KMS-11 (cell line): ENCODE results near the gene TMEM131L.

ENCODE experiments used
- H2AFZ ChIP-seq: fragments of 200-600 bp; sonication (generic); 2 replicates; pipeline ENCODE4 v1.6.1; 2016; ENCODE audit warnings: antibody characterized with exemption, mixed run types, low read depth
- H3K27ac ChIP-seq: fragments of 200-600 bp; sonication (generic); 2 replicates; pipeline ENCODE4 v1.6.1; 2016; ENCODE audit warnings: mild to moderate bottlenecking, mixed run types
- H3K27me3 ChIP-seq: fragments of 200-600 bp; sonication (generic); 2 replicates; pipeline ENCODE4 v1.6.1; 2017; ENCODE audit warnings: mild to moderate bottlenecking, low read depth, mixed run types, moderate library complexity; ENCODE audit not compliant: insufficient read depth
- H3K36me3 ChIP-seq: fragments of 200-600 bp; sonication (generic); 2 replicates; pipeline ENCODE4 v1.6.1; 2017; ENCODE audit warnings: mild to moderate bottlenecking, mixed run types; ENCODE audit not compliant: insufficient read depth
- H3K4me1 ChIP-seq: fragments of 200-600 bp; sonication (generic); 2 replicates; pipeline ENCODE4 v1.6.1; 2016; ENCODE audit warnings: mild to moderate bottlenecking, low read depth, mixed run types; ENCODE audit not compliant: poor library complexity, severe bottlenecking
- H3K4me2 ChIP-seq: fragments of 200-600 bp; sonication (generic); 2 replicates; pipeline ENCODE4 v1.7.0; 2016; ENCODE audit warnings: mild to moderate bottlenecking, mixed run types
- H3K4me3 ChIP-seq: fragments of 200-600 bp; sonication (generic); IDR thresholded peaks from 2 replicates; pipeline ENCODE4 v1.6.1; 2017; ENCODE audit warnings: low read depth, low read length, mixed read lengths; ENCODE audit not compliant: insufficient read depth
- H3K79me2 ChIP-seq: fragments of 200-600 bp; sonication (generic); 2 replicates; pipeline ENCODE4 v1.6.1; 2016; ENCODE audit warnings: low read depth, mixed run types; ENCODE audit not compliant: insufficient read depth
- H3K9ac ChIP-seq: fragments of 200-600 bp; sonication (generic); 2 replicates; pipeline ENCODE4 v1.6.1; 2016; ENCODE audit warnings: mild to moderate bottlenecking, mixed run types
- H4K20me1 ChIP-seq: fragments of 200-600 bp; sonication (generic); 2 replicates; pipeline ENCODE4 v1.6.1; 2016; ENCODE audit warnings: mild to moderate bottlenecking, mixed run types; ENCODE audit not compliant: insufficient read depth
- TF ChIP-seq, protein P1 (sequence below): fragments of 200-600 bp; sonication (generic); conservative IDR thresholded peaks from 2 replicates; pipeline ENCODE4 v1.6.1; 2017; ENCODE audit warnings: low read depth, mild to moderate bottlenecking, antibody characterized with exemption, low read length, moderate library complexity, mixed read lengths

The TMEM131L gene

DNA sequence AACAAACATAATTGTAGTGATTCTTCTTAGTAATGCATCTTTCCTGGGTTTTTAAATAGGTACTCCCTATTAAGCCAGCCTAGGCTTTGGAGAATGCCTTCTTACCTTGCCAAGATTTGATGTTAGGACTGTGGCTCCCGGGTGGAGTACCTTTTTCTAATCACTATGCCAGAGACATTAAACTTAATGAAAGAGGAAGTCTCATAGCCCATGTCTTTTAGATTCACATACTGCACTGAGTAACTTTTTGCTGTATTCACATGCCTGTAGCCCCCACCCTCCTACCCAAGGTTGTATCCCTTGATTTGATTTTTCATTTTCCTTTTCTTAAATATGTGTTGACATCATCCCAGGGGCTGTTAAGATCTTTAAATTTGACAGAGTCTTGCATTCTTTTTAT lies 113.7 kb downstream of the TMEM131L start:
- TF ChIP-seq, protein P1, sequence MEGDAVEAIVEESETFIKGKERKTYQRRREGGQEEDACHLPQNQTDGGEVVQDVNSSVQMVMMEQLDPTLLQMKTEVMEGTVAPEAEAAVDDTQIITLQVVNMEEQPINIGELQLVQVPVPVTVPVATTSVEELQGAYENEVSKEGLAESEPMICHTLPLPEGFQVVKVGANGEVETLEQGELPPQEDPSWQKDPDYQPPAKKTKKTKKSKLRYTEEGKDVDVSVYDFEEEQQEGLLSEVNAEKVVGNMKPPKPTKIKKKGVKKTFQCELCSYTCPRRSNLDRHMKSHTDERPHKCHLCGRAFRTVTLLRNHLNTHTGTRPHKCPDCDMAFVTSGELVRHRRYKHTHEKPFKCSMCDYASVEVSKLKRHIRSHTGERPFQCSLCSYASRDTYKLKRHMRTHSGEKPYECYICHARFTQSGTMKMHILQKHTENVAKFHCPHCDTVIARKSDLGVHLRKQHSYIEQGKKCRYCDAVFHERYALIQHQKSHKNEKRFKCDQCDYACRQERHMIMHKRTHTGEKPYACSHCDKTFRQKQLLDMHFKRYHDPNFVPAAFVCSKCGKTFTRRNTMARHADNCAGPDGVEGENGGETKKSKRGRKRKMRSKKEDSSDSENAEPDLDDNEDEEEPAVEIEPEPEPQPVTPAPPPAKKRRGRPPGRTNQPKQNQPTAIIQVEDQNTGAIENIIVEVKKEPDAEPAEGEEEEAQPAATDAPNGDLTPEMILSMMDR, result no peak
- Histone ChIP-seq H3K4me3 (no peak overlapping the region), H3K4me1 (peaks cover 7% of the 10 kb centered on the region), H2AFZ (no peak overlapping the region), H3K36me3 (no peaks in the 10 kb centered on the region), H3K27me3 (no peaks in the 10 kb centered on the region), H3K9ac (no peak overlapping the region), H3K27ac (no peak overlapping the region), H4K20me1 (no peaks in the 10 kb centered on the region), H3K79me2 (no peaks in the 10 kb centered on the region), H3K4me2 (no peak overlapping the region)

DNA sequence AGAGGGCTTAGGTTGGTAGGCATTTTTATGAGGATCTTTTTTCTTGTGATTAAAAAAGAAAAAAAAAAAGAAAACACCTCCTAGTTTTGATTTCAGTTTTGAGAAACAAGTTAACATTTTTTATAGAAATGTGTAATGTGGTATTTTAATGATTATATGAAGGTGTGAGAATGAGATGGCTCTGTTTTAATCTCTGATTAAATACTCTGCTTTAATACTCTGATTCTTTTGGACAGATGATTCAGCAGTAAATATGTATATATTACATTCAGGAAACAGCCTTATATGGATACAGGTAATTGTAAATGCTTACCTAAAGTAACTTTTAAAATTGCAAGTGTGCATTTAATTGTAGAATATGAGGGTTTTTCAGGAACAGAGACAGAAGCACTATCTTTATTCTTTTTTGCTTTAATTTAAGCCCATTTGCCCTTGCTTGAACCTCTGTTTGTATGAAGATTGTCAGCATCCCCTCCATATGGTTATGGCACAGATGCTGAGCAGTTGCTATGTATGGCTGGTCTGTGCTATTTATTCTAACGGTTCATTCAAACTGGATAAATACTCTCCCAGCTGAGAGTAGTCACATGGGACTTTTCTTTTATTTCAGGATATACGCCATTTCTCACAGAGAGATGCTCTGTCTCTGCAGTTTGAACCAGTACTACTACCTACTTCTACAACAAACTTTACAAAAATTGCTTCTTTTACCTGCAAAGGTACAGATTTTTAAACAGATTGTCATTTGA lies 117.0 kb downstream of the TMEM131L start:
- TF ChIP-seq, protein P1, result no peak
- Histone ChIP-seq H3K4me2 (no peak overlapping the region), H3K36me3 (no peaks in the 10 kb centered on the region), H3K9ac (no peak overlapping the region), H2AFZ (no peak overlapping the region), H3K79me2 (no peaks in the 10 kb centered on the region), H3K4me1 (no peaks in the 10 kb centered on the region), H3K27me3 (no peaks in the 10 kb centered on the region), H3K27ac (no peak overlapping the region), H4K20me1 (no peaks in the 10 kb centered on the region), H3K4me3 (no peak overlapping the region)

DNA sequence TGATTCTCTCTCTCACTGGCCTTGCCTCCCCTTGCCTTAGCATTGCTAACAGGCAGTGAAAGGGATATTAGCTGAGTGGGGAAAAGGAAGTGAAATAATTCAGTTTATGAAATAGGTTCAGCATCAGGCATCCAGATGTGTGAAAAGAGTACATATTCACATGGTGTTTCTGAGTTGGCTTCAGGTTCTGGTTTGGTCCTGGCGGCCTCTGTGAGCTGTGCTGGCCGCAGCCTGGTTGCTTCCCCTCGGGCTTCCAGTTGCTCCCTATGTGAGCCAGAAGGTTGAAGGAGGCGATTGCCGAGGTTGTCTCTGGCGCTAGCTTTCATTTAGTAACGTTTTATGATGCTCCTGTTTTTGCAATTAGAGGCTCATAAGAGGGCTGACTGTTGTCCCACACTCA lies 118.9 kb downstream of the TMEM131L start:
- no peak overlapping the region for H3K9ac ChIP-seq
- no peaks in the 10 kb centered on the region for H3K79me2 ChIP-seq
- H3K4me3 ChIP-seq, result no peak overlapping the region
- no peaks in the 10 kb centered on the region for H3K36me3 ChIP-seq
- no peaks in the 10 kb centered on the region for H3K27me3 ChIP-seq
- H3K4me2 ChIP-seq, result no peak overlapping the region
- H4K20me1 ChIP-seq, result no peaks in the 10 kb centered on the region
- no peak overlapping the region for H2AFZ ChIP-seq
- no peaks in the 10 kb centered on the region for H3K4me1 ChIP-seq
- TF ChIP-seq, protein P1, result no peak
- H3K27ac ChIP-seq, result no peak overlapping the region

DNA sequence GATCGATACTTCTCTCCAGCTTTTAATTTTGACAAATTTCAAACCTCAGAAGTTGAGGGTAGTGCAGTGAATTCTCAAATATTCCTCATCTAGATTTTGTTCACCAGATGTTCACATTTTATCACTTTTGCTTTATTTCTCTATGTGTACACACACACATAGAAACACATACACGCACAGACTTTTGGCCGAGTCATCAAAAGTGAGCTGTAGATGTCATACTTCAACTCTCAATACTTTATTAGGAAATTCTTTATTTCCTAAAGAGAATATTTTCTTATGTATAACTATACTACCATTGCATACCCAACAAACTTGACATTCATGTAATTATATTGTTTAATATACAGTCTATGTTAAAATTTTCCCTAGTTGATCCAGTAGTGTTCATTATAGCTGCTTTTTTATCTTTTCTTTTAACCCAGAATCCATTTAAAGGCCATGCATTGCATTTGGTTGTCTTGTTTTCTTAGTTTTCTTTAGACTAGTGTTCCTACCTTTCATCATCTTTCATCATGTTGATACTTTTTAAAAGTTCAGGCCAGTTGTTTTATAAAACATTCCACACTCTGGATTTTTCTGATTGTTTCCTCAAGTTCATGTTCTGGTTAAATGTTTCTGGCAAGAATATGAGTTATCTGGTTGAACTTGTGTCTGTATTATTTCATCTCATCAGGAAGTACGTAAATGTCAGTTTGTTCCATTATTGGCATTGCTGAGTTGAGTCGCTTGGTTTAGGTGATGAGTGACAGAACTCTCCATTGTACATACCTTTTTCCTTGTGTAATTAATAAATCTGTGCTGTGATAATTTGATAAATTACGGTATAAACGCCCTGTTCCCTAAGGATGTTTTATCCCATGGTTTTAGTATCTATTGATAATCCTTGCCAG lies 123.8 kb downstream of the TMEM131L start:
- no peak overlapping the region for H3K9ac ChIP-seq
- H3K4me2 ChIP-seq, result no peak overlapping the region
- no peak overlapping the region for H3K4me3 ChIP-seq
- H3K27ac ChIP-seq, result no peak overlapping the region
- no peaks in the 10 kb centered on the region for H3K27me3 ChIP-seq
- H4K20me1 ChIP-seq, result no peaks in the 10 kb centered on the region
- TF ChIP-seq, protein P1, result no peak
- H2AFZ ChIP-seq, result no peak overlapping the region
- no peaks in the 10 kb centered on the region for H3K36me3 ChIP-seq
- H3K4me1 ChIP-seq, result no peaks in the 10 kb centered on the region
- H3K79me2 ChIP-seq, result no peaks in the 10 kb centered on the region
